ENCODE data around the gene DDT.
"Not testable (repeated sequence)": the region's sequence is repeated elsewhere in the genome, so short reads cannot be mapped to it uniquely, and the experiment has no call there.

- TF ChIP-seq POLR2A (IDR thresholded peaks at IDR 0.05; ENCODE audit: low read length); GATA1 (IDR thresholded peaks at IDR 0.05; ENCODE audit: low read depth, low read length): not testable (repeated sequence)
Measured at GRCh38 chr22:23952794-23953405, 21.3 kb downstream of the DDT start.
